ENCODE measurements around the gene RILPL2. TPM values are rescaled to one million over a fixed set of nuclear protein-coding genes. Genes with fewer than 3 reads are reported as not detected.

RILPL2 gene
- total and polyA plus RNA-seq, 2 experiments from 2014 or later = 1.4 to 2.0 TPM

GRCh38 chr12:123367511-123367910, 69.0 kb downstream of the RILPL2 start:
- Mint-ChIP-seq H3K36me3 (ENCODE audit: low read depth) (no peaks in the 10 kb centered on the region; the same call in 2 of the 3 replicates), H3K4me1 (peaks cover 11% of the 10 kb centered on the region), H3K27ac (no peak overlapping the region), H3K27me3 (ENCODE audit: insufficient read depth, low read depth, poor library complexity) (peaks cover 12% of the 10 kb centered on the region), H3K4me3 (no peak overlapping the region), H3K9me3 (no peaks in the 10 kb centered on the region)
- Histone ChIP-seq H3K4me1 (ENCODE audit: insufficient read depth) (0 out of 2 replicates have a peak, but pooled peaks cover 3% of the 10 kb centered on the region), H2AFZ (no peak overlapping the region), H4K20me1 (replicated peaks; ENCODE audit: insufficient read depth) (peaks cover 8% of the 10 kb centered on the region), H3K9me2 (ENCODE audit: insufficient read depth) (no peaks in the 10 kb centered on the region), H3K27ac (ENCODE audit: low read depth) (no peak overlapping the region), H3K4me2 (no peak overlapping the region), H3K79me2 (replicated peaks; ENCODE audit: insufficient read depth) (peaks cover 21% of the 10 kb centered on the region), H3K4me3 (no peak overlapping the region), H3F3A (replicated peaks; ENCODE audit: low read depth) (0 out of 2 replicates have a peak, but pooled peaks cover 2% of the 10 kb centered on the region), H3K36me3 (ENCODE audit: insufficient read depth) (no peaks in the 10 kb centered on the region), H3K27me3 (ENCODE audit: insufficient read depth) (no peaks in the 10 kb centered on the region)
- TF ChIP-seq CTCF (conservative IDR thresholded peaks at IDR 0.05; ENCODE audit: low read depth in 2 of 2) = no peak
- no peak for TF ChIP-seq POLR2AphosphoS5 (IDR thresholded peaks at IDR 0.05; ENCODE audit: low read depth)
- TF ChIP-seq ZNF331 (CRISPR knock-in tag; IDR thresholded peaks at IDR 0.05; ENCODE audit: low read depth) = no peak
- TF ChIP-seq, protein P1, sequence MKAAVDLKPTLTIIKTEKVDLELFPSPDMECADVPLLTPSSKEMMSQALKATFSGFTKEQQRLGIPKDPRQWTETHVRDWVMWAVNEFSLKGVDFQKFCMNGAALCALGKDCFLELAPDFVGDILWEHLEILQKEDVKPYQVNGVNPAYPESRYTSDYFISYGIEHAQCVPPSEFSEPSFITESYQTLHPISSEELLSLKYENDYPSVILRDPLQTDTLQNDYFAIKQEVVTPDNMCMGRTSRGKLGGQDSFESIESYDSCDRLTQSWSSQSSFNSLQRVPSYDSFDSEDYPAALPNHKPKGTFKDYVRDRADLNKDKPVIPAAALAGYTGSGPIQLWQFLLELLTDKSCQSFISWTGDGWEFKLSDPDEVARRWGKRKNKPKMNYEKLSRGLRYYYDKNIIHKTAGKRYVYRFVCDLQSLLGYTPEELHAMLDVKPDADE (IDR thresholded peaks at IDR 0.05) = no peak
- DNase-seq (ENCODE audit: low spot score) (no peak), ATAC-seq (no peak)

Other genes starting within 250 kb of the RILPL2 start
- 43.2 and 77.9 TPM in 2 replicates for gene MPHOSPH9, start 203.5 kb downstream of the RILPL2 start, total RNA-seq (2014; rRNA removed; shearing (Covaris generic))
- 26.2 and 30.5 TPM in 2 replicates for gene MPHOSPH9, start 203.5 kb downstream of the RILPL2 start, polyA plus RNA-seq (2016; fragmentation: Nextera tagmentation; extraction: Ambion mirVana)
- gene MTRFR, start 203.2 kb downstream of the RILPL2 start, total RNA-seq (2014; rRNA removed; shearing (Covaris generic)) = 13.3 and 14.8 TPM in 2 replicates
- 33.2 and 38.4 TPM in 2 replicates for gene MTRFR, start 203.2 kb downstream of the RILPL2 start, polyA plus RNA-seq (2016; fragmentation: Nextera tagmentation; extraction: Ambion mirVana)
- gene CDK2AP1, start 164.8 kb downstream of the RILPL2 start, total RNA-seq (2014; rRNA removed; shearing (Covaris generic)) = 240 and 244 TPM in 2 replicates
- gene CDK2AP1, start 164.8 kb downstream of the RILPL2 start, polyA plus RNA-seq (2016; fragmentation: Nextera tagmentation; extraction: Ambion mirVana) = 207 and 232 TPM in 2 replicates
- 49.1 and 49.5 TPM in 2 replicates for gene SBNO1, start 71.8 kb downstream of the RILPL2 start, total RNA-seq (2014; rRNA removed; shearing (Covaris generic))
- gene SBNO1, start 71.8 kb downstream of the RILPL2 start, polyA plus RNA-seq (2016; fragmentation: Nextera tagmentation; extraction: Ambion mirVana) = 25.3 and 34.9 TPM in 2 replicates
- gene KMT5A, start 52.6 kb downstream of the RILPL2 start, total RNA-seq (2014; rRNA removed; shearing (Covaris generic)) = 29.0 and 29.3 TPM in 2 replicates
- gene KMT5A, start 52.6 kb downstream of the RILPL2 start, polyA plus RNA-seq (2016; fragmentation: Nextera tagmentation; extraction: Ambion mirVana) = 12.9 and 19.0 TPM in 2 replicates
- 8.4 and 10.6 TPM in 2 replicates for gene SNRNP35, start 21.5 kb upstream of the RILPL2 start, total RNA-seq (2014; rRNA removed; shearing (Covaris generic))
- gene SNRNP35, start 21.5 kb upstream of the RILPL2 start, polyA plus RNA-seq (2016; fragmentation: Nextera tagmentation; extraction: Ambion mirVana) = 36.3 and 38.4 TPM in 2 replicates
- 5.8 and 7.9 TPM in 2 replicates for gene RILPL1, start 97.0 kb upstream of the RILPL2 start, total RNA-seq (2014; rRNA removed; shearing (Covaris generic))
- gene RILPL1, start 97.0 kb upstream of the RILPL2 start, polyA plus RNA-seq (2016; fragmentation: Nextera tagmentation; extraction: Ambion mirVana) = 3.9 and 4.4 TPM in 2 replicates
- gene TMED2, start 147.9 kb upstream of the RILPL2 start, total RNA-seq (2014; rRNA removed; shearing (Covaris generic)) = 253 and 262 TPM in 2 replicates
- 138 and 174 TPM in 2 replicates for gene TMED2, start 147.9 kb upstream of the RILPL2 start, polyA plus RNA-seq (2016; fragmentation: Nextera tagmentation; extraction: Ambion mirVana)
- gene DDX55, start 165.4 kb upstream of the RILPL2 start, total RNA-seq (2014; rRNA removed; shearing (Covaris generic)) = 39.8 and 59.2 TPM in 2 replicates
- gene DDX55, start 165.4 kb upstream of the RILPL2 start, polyA plus RNA-seq (2016; fragmentation: Nextera tagmentation; extraction: Ambion mirVana) = 36.2 and 53.3 TPM in 2 replicates
- gene EIF2B1, start 197.0 kb upstream of the RILPL2 start, total RNA-seq (2014; rRNA removed; shearing (Covaris generic)) = 90.8 and 117 TPM in 2 replicates
- gene EIF2B1, start 197.0 kb upstream of the RILPL2 start, polyA plus RNA-seq (2016; fragmentation: Nextera tagmentation; extraction: Ambion mirVana) = 30.2 and 33.5 TPM in 2 replicates
- 19.6 and 27.7 TPM in 2 replicates for gene GTF2H3, start 197.1 kb upstream of the RILPL2 start, total RNA-seq (2014; rRNA removed; shearing (Covaris generic))
- gene GTF2H3, start 197.1 kb upstream of the RILPL2 start, polyA plus RNA-seq (2016; fragmentation: Nextera tagmentation; extraction: Ambion mirVana) = 10.5 and 11.1 TPM in 2 replicates
- gene TCTN2, start 234.4 kb upstream of the RILPL2 start, total RNA-seq (2014; rRNA removed; shearing (Covaris generic)) = 6.0 and 6.8 TPM in 2 replicates
- 2.7 and 3.0 TPM in 2 replicates for gene TCTN2, start 234.4 kb upstream of the RILPL2 start, polyA plus RNA-seq (2016; fragmentation: Nextera tagmentation; extraction: Ambion mirVana)

All from GM23338 (cell line).